Measurements from ENCODE around the gene RCAN1. TPM values are rescaled to one million over a fixed set of nuclear protein-coding genes. Genes with fewer than 3 reads are reported as not detected.

RCAN1 gene
- total RNA-seq, 5 donors from 2014 or later (not counting 1 experiment from before 2014, with no cell fraction given), result 5.2 to 8.2 (median 5.8) TPM

DNA sequence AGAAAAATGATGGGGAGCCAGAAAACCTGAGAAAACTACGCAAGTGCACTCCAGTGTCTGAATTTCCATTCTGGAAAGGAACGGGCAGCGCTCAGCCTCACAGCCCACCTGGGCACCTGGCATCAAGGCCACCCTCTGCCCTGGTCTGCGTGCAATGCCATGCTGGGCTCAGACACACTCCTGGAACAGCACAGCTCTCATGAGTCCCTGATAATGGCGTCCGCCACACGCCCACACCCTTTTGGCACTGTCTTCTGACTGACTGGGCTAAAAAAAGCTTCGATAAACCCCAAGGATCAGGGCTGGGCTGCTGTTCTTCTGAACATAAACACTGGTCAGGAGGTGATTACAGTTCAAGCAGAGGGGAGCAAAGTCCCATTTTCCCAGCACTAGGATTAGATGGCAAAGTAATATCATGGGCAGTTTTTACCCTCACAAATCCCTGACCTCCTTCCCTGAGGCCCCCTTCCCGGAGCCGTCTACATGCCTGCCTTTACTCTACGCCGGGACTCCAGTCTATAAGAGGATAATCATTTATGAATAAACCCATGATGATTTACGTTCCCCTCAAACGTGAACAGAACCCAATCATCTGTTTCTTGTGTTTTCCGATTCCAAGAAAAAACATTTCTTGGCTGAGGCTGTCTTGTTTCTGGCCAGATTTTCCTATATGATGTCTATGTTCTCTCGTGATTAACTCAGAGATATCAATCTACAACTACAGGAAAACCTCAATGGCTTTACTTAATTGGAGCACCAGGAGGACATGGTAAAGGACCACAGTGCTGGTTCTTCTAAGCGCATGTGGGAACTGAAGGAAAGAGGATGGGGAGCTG, 22.6 kb downstream of the RCAN1 start:
- no peak for DNase-seq
- peaks cover 10 to 23% (median 15%) of the 10 kb centered on the region in 3 donors for H3K4me1 Mint-ChIP-seq
- CTCF ChIA-PET, result interaction anchor here in 1 of 2 donors (0.8 kb wide), 1 partner anchor 40 kb away, joined by 3 read pairs; no protein-coding TSS in a partner anchor
- ATAC-seq (replicated peaks in 1 of 4), result no peak
- H3K27me3 Mint-ChIP-seq, result no peaks in the 10 kb centered on the region
- Histone ChIP-seq H3K27me3 (replicated peaks in 1 of 2; ENCODE audit: control insufficient read depth in 2 of 2, extremely low read depth in 1 of 2, insufficient read depth in 2 of 2, low read length in 1 of 2) (no peaks in the 10 kb centered on the region), H3K4me3 (ENCODE audit: control insufficient read depth in 1 of 2, extremely low read depth in 1 of 2, low read length in 1 of 2) (no peak overlapping the region), H3K27ac (ENCODE audit: low read length) (no peak overlapping the region), H3K4me1 (ENCODE audit: control insufficient read depth in 1 of 2, extremely low read depth in 1 of 2, insufficient read depth in 2 of 2, low read length in 2 of 2) (peaks cover 0 to 8% of the 10 kb centered on the region in 2 experiments), H3K36me3 (ENCODE audit: control insufficient read depth in 2 of 2, extremely low read depth in 1 of 2, insufficient read depth in 1 of 2, low read length in 1 of 2) (peaks cover 0 to 2% of the 10 kb centered on the region in 2 donors), H3K9me3 (no peaks in the 10 kb centered on the region)
- peaks cover 0 to 3% (median 0%) of the 10 kb centered on the region in 3 donors for H3K9me3 Mint-ChIP-seq
- POLR2A ChIA-PET, result no interaction called here
- H3K27ac Mint-ChIP-seq, result no peak overlapping the region
- peaks cover 14% of the 10 kb centered on the region for H3K36me3 Mint-ChIP-seq
- WGBS (ENCODE audit: insufficient coverage), result 80% methylated on average over 9 of the region's 17 CpGs
- H3K4me3 Mint-ChIP-seq, result no peak overlapping the region

DNA sequence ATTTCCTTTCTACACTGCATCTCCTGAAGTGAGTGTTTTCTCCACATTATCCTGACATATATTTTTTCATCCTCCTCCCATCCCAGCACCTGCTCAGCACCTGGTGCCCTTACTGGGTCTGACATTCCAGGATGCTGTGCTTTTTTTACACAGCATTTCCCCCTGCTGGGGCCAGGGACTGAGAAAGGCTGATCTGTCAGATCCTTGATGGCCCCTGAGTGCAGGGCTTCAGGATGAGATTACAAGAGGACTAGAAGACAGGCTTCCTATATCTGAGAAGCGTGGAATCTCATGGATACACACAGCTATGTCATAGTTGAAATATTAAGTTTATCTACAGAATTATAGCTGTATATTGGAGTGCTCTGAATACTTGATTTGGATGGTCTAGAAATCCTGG, 24.4 kb downstream of the RCAN1 start:
- no peak for ATAC-seq (replicated peaks in 1 of 4)
- Mint-ChIP-seq H3K27ac (no peak overlapping the region), H3K36me3 (peaks cover 23% of the 10 kb centered on the region), H3K4me1 (peaks cover 10 to 23% (median 15%) of the 10 kb centered on the region in 3 donors), H3K27me3 (no peaks in the 10 kb centered on the region), H3K9me3 (peaks cover 3 to 12% (median 7%) of the 10 kb centered on the region in 3 donors), H3K4me3 (no peak overlapping the region)
- no peaks in the 10 kb centered on the region for H3K27me3 ChIP-seq (replicated peaks in 1 of 2; ENCODE audit: control insufficient read depth in 2 of 2, extremely low read depth in 1 of 2, insufficient read depth in 2 of 2, low read length in 1 of 2)
- peaks cover 0 to 2% of the 10 kb centered on the region in 2 donors for H3K36me3 ChIP-seq (ENCODE audit: control insufficient read depth in 2 of 2, extremely low read depth in 1 of 2, insufficient read depth in 1 of 2, low read length in 1 of 2)
- WGBS (ENCODE audit: insufficient coverage), result no CpG with 5 or more reads among the region's 1 CpG
- DNase-seq, result no peak
- ChIA-PET CTCF (no interaction called here), POLR2A (no interaction called here)
- H3K4me3 ChIP-seq (ENCODE audit: control insufficient read depth in 1 of 2, extremely low read depth in 1 of 2, low read length in 1 of 2), result no peak overlapping the region
- H3K9me3 ChIP-seq, result no peaks in the 10 kb centered on the region
- no peak overlapping the region for H3K27ac ChIP-seq (ENCODE audit: low read length)
- peaks cover 0 to 8% of the 10 kb centered on the region in 2 experiments for H3K4me1 ChIP-seq (ENCODE audit: control insufficient read depth in 1 of 2, extremely low read depth in 1 of 2, insufficient read depth in 2 of 2, low read length in 2 of 2)

DNA sequence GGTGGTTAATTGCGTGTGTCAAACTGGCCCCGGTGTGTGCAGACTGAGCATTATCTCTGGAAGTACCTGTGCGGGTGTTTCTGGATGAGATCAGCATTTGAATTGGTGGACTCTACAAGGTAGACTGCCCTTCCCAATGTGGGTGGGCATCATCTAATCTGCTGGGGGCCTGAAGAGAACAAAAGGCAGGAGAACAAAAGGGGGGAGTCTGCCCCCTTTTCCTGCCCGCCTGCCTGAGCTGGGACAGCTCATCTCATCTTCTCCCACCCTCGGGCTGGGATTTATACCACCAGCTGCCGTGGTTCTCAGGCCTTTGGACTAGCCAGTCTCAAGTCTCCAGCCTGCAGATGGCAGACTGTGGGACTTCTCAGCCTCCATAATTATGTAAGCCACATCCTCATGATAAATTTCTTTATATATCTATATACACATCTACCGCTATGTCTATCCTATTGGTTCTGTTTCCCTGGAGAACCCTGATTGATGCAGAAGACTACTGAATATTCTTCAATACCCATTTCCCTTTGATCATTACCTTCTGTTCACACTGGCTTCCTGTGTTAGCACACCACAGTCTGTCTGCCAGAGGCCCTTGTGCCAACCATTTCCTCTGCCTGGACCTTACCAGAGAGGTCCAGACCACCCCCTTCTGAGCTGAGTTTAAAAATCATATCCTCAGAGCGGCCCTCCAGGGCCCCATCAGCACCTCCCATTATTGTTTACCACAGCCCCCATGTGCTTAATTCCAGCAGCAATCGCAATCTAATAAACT, 25.2 kb downstream of the RCAN1 start:
- ChIA-PET POLR2A (no interaction called here), CTCF (no interaction called here)
- peaks cover 10 to 23% (median 16%) of the 10 kb centered on the region in 3 donors for H3K4me1 Mint-ChIP-seq
- peaks cover 23% of the 10 kb centered on the region for H3K36me3 Mint-ChIP-seq
- Histone ChIP-seq H3K27ac (ENCODE audit: low read length) (no peak overlapping the region), H3K9me3 (no peaks in the 10 kb centered on the region), H3K36me3 (ENCODE audit: control insufficient read depth in 2 of 2, extremely low read depth in 1 of 2, insufficient read depth in 1 of 2, low read length in 1 of 2) (peaks cover 0 to 2% of the 10 kb centered on the region in 2 donors), H3K27me3 (replicated peaks in 1 of 2; ENCODE audit: control insufficient read depth in 2 of 2, extremely low read depth in 1 of 2, insufficient read depth in 2 of 2, low read length in 1 of 2) (no peaks in the 10 kb centered on the region), H3K4me1 (ENCODE audit: control insufficient read depth in 1 of 2, extremely low read depth in 1 of 2, insufficient read depth in 2 of 2, low read length in 2 of 2) (peaks cover 0 to 8% of the 10 kb centered on the region in 2 experiments), H3K4me3 (ENCODE audit: control insufficient read depth in 1 of 2, extremely low read depth in 1 of 2, low read length in 1 of 2) (no peak overlapping the region)
- DNase-seq (peak in 1 of 35 experiments; percentile 3), ATAC-seq (replicated peaks in 1 of 4) (peak in 1 of 4 experiments; percentile 35)
- no peak overlapping the region for H3K27ac Mint-ChIP-seq
- H3K9me3 Mint-ChIP-seq, result peaks cover 3 to 12% (median 7%) of the 10 kb centered on the region in 3 donors
- H3K27me3 Mint-ChIP-seq, result no peaks in the 10 kb centered on the region
- WGBS (ENCODE audit: insufficient coverage), result 86% methylated on average over 7 of the region's 9 CpGs
- H3K4me3 Mint-ChIP-seq, result no peak overlapping the region

DNA sequence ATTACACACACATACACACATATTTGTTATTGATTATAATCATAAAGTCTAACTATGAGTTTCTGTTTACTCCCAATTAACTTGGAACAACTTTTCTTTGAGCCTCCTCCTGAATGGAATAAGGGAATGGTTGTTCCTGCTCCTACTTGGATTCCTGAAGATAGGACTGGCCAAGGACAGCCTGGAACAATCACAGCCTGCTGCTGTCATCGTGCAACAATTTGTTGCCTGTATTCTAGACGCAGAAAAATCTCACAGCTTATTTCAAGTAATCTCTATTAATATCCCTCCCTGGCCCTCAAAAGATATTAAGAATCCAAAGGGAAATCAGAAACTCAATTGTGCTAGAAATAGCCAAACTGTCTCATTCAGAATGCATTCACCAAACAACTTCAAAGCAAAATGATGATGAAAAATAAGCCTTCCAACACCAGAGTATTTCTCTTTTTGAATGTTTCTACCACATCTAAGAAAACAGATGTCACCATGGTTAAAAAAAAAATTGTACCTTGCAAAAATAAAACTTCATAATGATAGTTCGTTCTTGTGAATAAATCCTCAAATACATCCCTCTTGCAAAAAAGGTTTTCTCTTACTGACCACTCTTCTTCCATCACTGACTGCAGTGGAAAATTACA, 30.9 kb downstream of the RCAN1 start:
- DNase-seq (no peak), ATAC-seq (replicated peaks in 1 of 4) (no peak)
- H3K27me3 Mint-ChIP-seq, result no peaks in the 10 kb centered on the region
- peaks cover 4 to 10% (median 6%) of the 10 kb centered on the region in 3 donors for H3K4me1 Mint-ChIP-seq
- Histone ChIP-seq H3K4me3 (ENCODE audit: control insufficient read depth in 1 of 2, extremely low read depth in 1 of 2, low read length in 1 of 2) (no peak overlapping the region), H3K9me3 (no peaks in the 10 kb centered on the region), H3K27me3 (replicated peaks in 1 of 2; ENCODE audit: control insufficient read depth in 2 of 2, extremely low read depth in 1 of 2, insufficient read depth in 2 of 2, low read length in 1 of 2) (no peaks in the 10 kb centered on the region), H3K36me3 (ENCODE audit: control insufficient read depth in 2 of 2, extremely low read depth in 1 of 2, insufficient read depth in 1 of 2, low read length in 1 of 2) (peaks cover 0 to 2% of the 10 kb centered on the region in 2 donors), H3K4me1 (ENCODE audit: control insufficient read depth in 1 of 2, extremely low read depth in 1 of 2, insufficient read depth in 2 of 2, low read length in 2 of 2) (no peaks in the 10 kb centered on the region), H3K27ac (ENCODE audit: low read length) (no peak overlapping the region)
- no peak overlapping the region for H3K27ac Mint-ChIP-seq
- ChIA-PET POLR2A (no interaction called here), CTCF (no interaction called here)
- H3K4me3 Mint-ChIP-seq, result no peak overlapping the region
- H3K9me3 Mint-ChIP-seq, result peaks cover 3 to 12% (median 7%) of the 10 kb centered on the region in 3 donors
- 50% methylated on average over 1 of the region's 3 CpGs for WGBS (ENCODE audit: insufficient coverage)
- H3K36me3 Mint-ChIP-seq, result peaks cover 21% of the 10 kb centered on the region

DNA sequence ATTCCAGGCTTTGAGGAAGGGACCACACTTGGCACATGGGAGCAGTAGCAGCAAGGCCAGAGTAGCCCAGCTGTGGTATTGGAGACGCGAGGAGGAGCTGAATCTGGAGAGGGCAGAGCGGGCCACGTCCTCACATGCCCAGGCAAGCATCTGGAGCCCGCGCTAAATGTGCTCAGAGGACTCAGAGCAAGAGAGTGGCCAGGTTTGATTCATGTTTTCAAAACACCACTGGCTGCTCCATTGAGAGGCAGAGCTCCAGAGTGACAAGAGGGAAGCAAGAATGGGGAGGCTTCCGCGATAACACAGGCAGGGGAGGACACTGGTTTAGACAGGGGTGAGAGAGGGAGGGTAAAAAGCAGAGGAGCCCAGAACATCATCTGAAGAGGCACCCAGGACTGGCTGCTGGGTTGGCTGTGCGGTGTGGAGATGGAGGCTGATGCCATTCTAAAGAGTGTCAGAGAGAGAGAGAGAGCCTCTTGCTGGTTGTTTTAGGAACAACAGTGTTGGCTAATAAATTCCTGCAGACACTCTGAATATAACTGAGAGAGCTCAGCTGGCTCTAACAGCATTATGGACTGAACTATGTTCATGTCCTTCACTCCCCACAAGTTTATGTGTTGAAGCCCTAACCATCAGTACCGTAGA, 32.3 kb downstream of the RCAN1 start:
- Mint-ChIP-seq H3K27ac (no peak overlapping the region), H3K4me1 (peaks cover 4 to 10% (median 5%) of the 10 kb centered on the region in 3 donors), H3K27me3 (no peaks in the 10 kb centered on the region), H3K36me3 (peaks cover 11% of the 10 kb centered on the region), H3K9me3 (peaks cover 3 to 9% (median 7%) of the 10 kb centered on the region in 3 donors), H3K4me3 (no peak overlapping the region)
- H3K27me3 ChIP-seq (replicated peaks in 1 of 2; ENCODE audit: control insufficient read depth in 2 of 2, extremely low read depth in 1 of 2, insufficient read depth in 2 of 2, low read length in 1 of 2), result no peaks in the 10 kb centered on the region
- DNase-seq (no peak), ATAC-seq (replicated peaks in 1 of 4) (no peak)
- H3K36me3 ChIP-seq (ENCODE audit: control insufficient read depth in 2 of 2, extremely low read depth in 1 of 2, insufficient read depth in 1 of 2, low read length in 1 of 2), result peaks cover 0 to 2% of the 10 kb centered on the region in 2 donors
- H3K4me1 ChIP-seq (ENCODE audit: control insufficient read depth in 1 of 2, extremely low read depth in 1 of 2, insufficient read depth in 2 of 2, low read length in 2 of 2), result no peaks in the 10 kb centered on the region
- WGBS (ENCODE audit: insufficient coverage), result 98% methylated on average over 8 of the region's 10 CpGs
- ChIA-PET POLR2A (no interaction called here), CTCF (interaction anchor here in 1 of 2 donors (0.7 kb wide), 1 partner anchor 29 kb away, joined by 4 read pairs; no protein-coding TSS in a partner anchor)
- H3K27ac ChIP-seq (ENCODE audit: low read length), result no peak overlapping the region
- no peaks in the 10 kb centered on the region for H3K9me3 ChIP-seq
- H3K4me3 ChIP-seq (ENCODE audit: control insufficient read depth in 1 of 2, extremely low read depth in 1 of 2, low read length in 1 of 2), result no peak overlapping the region
